ENCODE data around the gene NCOR1. TPM values are rescaled to one million over a fixed set of nuclear protein-coding genes. Genes with fewer than 3 reads are reported as not detected.

Gene NCOR1
- total and polyA plus RNA-seq, 2 experiments from 2014 or later: 102 to 132 TPM

DNA sequence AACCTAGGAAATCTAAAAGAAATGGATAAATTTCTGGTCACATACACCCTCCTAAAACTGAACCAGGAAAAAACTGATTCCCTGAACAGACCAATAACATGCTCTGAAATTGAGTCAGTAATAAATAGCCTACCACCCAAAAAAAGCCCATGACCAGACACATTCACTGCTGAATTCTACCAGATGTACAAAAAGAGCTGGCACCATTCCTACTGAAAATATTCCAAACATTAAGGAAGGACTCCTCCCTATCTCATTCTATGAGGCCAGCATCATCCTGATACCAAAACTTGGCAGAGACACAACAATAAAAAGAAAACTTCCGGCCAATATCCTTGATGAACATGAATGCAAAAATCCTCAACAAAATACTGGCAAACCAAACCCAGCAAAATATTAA lies 162.8 kb downstream of the NCOR1 start:
- H3K79me2 ChIP-seq (replicated peaks; ENCODE audit: insufficient read depth): peaks cover 26% of the 10 kb centered on the region
- no peak for TF ChIP-seq CREB1 (CRISPR knock-in tag; IDR thresholded peaks at IDR 0.05; ENCODE audit: low read depth)
- TF ChIP-seq EZH2phosphoT487 (IDR thresholded peaks at IDR 0.05; ENCODE audit: unreplicated experiment): no peak
- TF ChIP-seq EZH2 (IDR thresholded peaks at IDR 0.05; ENCODE audit: low read depth, unreplicated experiment): no peak
- TF ChIP-seq ZNF331 (CRISPR knock-in tag; IDR thresholded peaks at IDR 0.05; ENCODE audit: low read depth): no peak
- no peak for TF ChIP-seq STAT1 (IDR thresholded peaks at IDR 0.05; ENCODE audit: unreplicated experiment)
- TF ChIP-seq CTCF (conservative IDR thresholded peaks at IDR 0.05; ENCODE audit: low read depth in 2 of 2): no peak
- TF ChIP-seq REST (IDR thresholded peaks at IDR 0.05; ENCODE audit: unreplicated experiment): no peak
- TF ChIP-seq, protein P1, sequence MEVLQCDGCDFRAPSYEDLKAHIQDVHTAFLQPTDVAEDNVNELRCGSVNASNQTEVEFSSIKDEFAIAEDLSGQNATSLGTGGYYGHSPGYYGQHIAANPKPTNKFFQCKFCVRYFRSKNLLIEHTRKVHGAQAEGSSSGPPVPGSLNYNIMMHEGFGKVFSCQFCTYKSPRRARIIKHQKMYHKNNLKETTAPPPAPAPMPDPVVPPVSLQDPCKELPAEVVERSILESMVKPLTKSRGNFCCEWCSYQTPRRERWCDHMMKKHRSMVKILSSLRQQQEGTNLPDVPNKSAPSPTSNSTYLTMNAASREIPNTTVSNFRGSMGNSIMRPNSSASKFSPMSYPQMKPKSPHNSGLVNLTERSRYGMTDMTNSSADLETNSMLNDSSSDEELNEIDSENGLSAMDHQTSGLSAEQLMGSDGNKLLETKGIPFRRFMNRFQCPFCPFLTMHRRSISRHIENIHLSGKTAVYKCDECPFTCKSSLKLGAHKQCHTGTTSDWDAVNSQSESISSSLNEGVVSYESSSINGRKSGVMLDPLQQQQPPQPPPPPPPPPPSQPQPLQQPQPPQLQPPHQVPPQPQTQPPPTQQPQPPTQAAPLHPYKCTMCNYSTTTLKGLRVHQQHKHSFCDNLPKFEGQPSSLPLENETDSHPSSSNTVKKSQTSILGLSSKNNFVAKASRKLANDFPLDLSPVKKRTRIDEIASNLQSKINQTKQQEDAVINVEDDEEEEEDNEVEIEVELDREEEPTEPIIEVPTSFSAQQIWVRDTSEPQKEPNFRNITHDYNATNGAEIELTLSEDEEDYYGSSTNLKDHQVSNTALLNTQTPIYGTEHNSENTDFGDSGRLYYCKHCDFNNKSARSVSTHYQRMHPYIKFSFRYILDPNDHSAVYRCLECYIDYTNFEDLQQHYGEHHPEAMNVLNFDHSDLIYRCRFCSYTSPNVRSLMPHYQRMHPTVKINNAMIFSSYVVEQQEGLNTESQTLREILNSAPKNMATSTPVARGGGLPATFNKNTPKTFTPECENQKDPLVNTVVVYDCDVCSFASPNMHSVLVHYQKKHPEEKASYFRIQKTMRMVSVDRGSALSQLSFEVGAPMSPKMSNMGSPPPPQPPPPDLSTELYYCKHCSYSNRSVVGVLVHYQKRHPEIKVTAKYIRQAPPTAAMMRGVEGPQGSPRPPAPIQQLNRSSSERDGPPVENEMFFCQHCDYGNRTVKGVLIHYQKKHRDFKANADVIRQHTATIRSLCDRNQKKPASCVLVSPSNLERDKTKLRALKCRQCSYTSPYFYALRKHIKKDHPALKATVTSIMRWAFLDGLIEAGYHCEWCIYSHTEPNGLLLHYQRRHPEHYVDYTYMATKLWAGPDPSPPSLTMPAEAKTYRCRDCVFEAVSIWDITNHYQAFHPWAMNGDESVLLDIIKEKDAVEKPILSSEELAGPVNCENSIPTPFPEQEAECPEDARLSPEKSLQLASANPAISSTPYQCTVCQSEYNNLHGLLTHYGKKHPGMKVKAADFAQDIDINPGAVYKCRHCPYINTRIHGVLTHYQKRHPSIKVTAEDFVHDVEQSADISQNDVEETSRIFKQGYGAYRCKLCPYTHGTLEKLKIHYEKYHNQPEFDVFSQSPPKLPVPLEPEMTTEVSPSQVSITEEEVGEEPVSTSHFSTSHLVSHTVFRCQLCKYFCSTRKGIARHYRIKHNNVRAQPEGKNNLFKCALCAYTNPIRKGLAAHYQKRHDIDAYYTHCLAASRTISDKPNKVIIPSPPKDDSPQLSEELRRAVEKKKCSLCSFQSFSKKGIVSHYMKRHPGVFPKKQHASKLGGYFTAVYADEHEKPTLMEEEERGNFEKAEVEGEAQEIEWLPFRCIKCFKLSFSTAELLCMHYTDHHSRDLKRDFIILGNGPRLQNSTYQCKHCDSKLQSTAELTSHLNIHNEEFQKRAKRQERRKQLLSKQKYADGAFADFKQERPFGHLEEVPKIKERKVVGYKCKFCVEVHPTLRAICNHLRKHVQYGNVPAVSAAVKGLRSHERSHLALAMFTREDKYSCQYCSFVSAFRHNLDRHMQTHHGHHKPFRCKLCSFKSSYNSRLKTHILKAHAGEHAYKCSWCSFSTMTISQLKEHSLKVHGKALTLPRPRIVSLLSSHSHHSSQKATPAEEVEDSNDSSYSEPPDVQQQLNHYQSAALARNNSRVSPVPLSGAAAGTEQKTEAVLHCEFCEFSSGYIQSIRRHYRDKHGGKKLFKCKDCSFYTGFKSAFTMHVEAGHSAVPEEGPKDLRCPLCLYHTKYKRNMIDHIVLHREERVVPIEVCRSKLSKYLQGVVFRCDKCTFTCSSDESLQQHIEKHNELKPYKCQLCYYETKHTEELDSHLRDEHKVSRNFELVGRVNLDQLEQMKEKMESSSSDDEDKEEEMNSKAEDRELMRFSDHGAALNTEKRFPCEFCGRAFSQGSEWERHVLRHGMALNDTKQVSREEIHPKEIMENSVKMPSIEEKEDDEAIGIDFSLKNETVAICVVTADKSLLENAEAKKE (CRISPR knock-in tag; IDR thresholded peaks at IDR 0.05): no peak
- TF ChIP-seq NANOG (IDR thresholded peaks at IDR 0.05; ENCODE audit: borderline replicate concordance): no peak
- TF ChIP-seq ZNF114 (CRISPR knock-in tag; IDR thresholded peaks at IDR 0.05): no peak
- no peak for TF ChIP-seq ETS1 (IDR thresholded peaks at IDR 0.05)
- no peak for TF ChIP-seq JUNB (IDR thresholded peaks at IDR 0.05; ENCODE audit: unreplicated experiment)
- TF ChIP-seq POLR2AphosphoS5 (IDR thresholded peaks at IDR 0.05; ENCODE audit: low read depth): no peak
- Mint-ChIP-seq H3K4me3 (no peak overlapping the region), H3K27me3 (ENCODE audit: insufficient read depth, low read depth, poor library complexity) (no peaks in the 10 kb centered on the region), H3K4me1 (no peaks in the 10 kb centered on the region), H3K36me3 (ENCODE audit: low read depth) (peaks cover 47% of the 10 kb centered on the region), H3K27ac (peak overlapping the region; percentile 55; the same call in 1 of the 2 replicates), H3K9me3 (no peaks in the 10 kb centered on the region; the same call in 1 of the 3 replicates)
- DNase-seq (ENCODE audit: low spot score) (no peak), ATAC-seq (no peak)
- H3K9me2 ChIP-seq (ENCODE audit: insufficient read depth): no peaks in the 10 kb centered on the region
- no peaks in the 10 kb centered on the region; the same call in 1 of the 2 replicates for H3F3A ChIP-seq (replicated peaks; ENCODE audit: low read depth)
- no peaks in the 10 kb centered on the region for H3K4me1 ChIP-seq (ENCODE audit: insufficient read depth)
- H2AFZ ChIP-seq: no peak overlapping the region
- H3K4me3 ChIP-seq: no peak overlapping the region
- no peak overlapping the region for H3K27ac ChIP-seq (ENCODE audit: low read depth)
- H3K36me3 ChIP-seq (ENCODE audit: insufficient read depth): peaks cover 8% of the 10 kb centered on the region; the same call in 1 of the 2 replicates
- H3K4me2 ChIP-seq: no peak overlapping the region
- H4K20me1 ChIP-seq (replicated peaks; ENCODE audit: insufficient read depth): peaks cover 12% of the 10 kb centered on the region
- H3K27me3 ChIP-seq (ENCODE audit: insufficient read depth): no peaks in the 10 kb centered on the region

Data from GM23338 (cell line).